ENCODE results near the gene F7.

- no peak for TF ChIP-seq SMC3 (IDR thresholded peaks at IDR 0.05)
- no peak for TF ChIP-seq CBX8 (IDR thresholded peaks at IDR 0.05)
- TF ChIP-seq, protein P1, sequence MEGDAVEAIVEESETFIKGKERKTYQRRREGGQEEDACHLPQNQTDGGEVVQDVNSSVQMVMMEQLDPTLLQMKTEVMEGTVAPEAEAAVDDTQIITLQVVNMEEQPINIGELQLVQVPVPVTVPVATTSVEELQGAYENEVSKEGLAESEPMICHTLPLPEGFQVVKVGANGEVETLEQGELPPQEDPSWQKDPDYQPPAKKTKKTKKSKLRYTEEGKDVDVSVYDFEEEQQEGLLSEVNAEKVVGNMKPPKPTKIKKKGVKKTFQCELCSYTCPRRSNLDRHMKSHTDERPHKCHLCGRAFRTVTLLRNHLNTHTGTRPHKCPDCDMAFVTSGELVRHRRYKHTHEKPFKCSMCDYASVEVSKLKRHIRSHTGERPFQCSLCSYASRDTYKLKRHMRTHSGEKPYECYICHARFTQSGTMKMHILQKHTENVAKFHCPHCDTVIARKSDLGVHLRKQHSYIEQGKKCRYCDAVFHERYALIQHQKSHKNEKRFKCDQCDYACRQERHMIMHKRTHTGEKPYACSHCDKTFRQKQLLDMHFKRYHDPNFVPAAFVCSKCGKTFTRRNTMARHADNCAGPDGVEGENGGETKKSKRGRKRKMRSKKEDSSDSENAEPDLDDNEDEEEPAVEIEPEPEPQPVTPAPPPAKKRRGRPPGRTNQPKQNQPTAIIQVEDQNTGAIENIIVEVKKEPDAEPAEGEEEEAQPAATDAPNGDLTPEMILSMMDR (IDR thresholded peaks at IDR 0.05), result no peak
Measured at GRCh38 chr13:113148940-113149503, 43.4 kb downstream of the F7 start.

All from A549 (cell line).